Liver (tissue), 9 donors: ENCODE data around the gene KRTAP2-3. TPM values are rescaled to one million over a fixed set of nuclear protein-coding genes. Genes with fewer than 3 reads are reported as not detected.

Experiments used
- DNase-seq: peaks from one replicate; pipeline ENCODE4 v3.0.0-alpha.2; 2017; ENCODE audit warnings: low spot score
- H3K27ac ChIP-seq, 2 donors: one replicate each; pipeline ENCODE4 v1.7.0; 2013; ENCODE audit warnings: inconsistent platforms in 2 of 2, low read length in 2 of 2, control low read depth in 1 of 2, low read depth in 1 of 2, mild to moderate bottlenecking in 1 of 2
- H3K27me3 ChIP-seq, 4 donors: one replicate each; pipeline versions ENCODE4 v1.6.1 to v1.7.0; 2013; ENCODE audit warnings: low read length in 3 of 4, inconsistent platforms in 1 of 4, mild to moderate bottlenecking in 1 of 4, moderate library complexity in 1 of 4; ENCODE audit not compliant: control insufficient read depth in 4 of 4, insufficient read depth in 4 of 4
- H3K36me3 ChIP-seq, 4 donors: one replicate each; pipeline versions ENCODE4 v1.6.1 to v1.7.0; 2013; ENCODE audit warnings: low read length in 3 of 4, mild to moderate bottlenecking in 3 of 4, low read depth in 1 of 4, moderate library complexity in 1 of 4; ENCODE audit not compliant: control insufficient read depth in 4 of 4, insufficient read depth in 3 of 4
- H3K4me1 ChIP-seq, 4 donors: one replicate each; pipeline versions ENCODE4 v1.6.1 to v1.7.0; 2013; ENCODE audit warnings: low read length in 3 of 4, mild to moderate bottlenecking in 3 of 4, moderate library complexity in 1 of 4; ENCODE audit not compliant: control insufficient read depth in 4 of 4, insufficient read depth in 4 of 4
- H3K4me3 ChIP-seq, 3 donors: one replicate each; pipeline versions ENCODE4 v1.6.1 to v1.7.0; 2013; ENCODE audit warnings: low read length in 3 of 3, control low read depth in 1 of 3, low read depth in 1 of 3, mild to moderate bottlenecking in 1 of 3
- H3K9ac ChIP-seq, 2 donors: one replicate each; pipeline ENCODE4 v1.7.0; 2013; ENCODE audit warnings: low read length in 2 of 2, mild to moderate bottlenecking in 2 of 2, moderate library complexity in 2 of 2, control low read depth in 1 of 2, low read depth in 1 of 2
- H3K9me3 ChIP-seq, 4 donors: one replicate each; pipeline versions ENCODE4 v1.6.1 to v1.7.0; 2013; ENCODE audit warnings: low read length in 3 of 4; ENCODE audit not compliant: control insufficient read depth in 4 of 4
- EGR1 ChIP-seq, 2 donors: IDR thresholded peaks; 2 replicates each; pipeline ENCODE4 v1.6.1; 2016 to 2018; ENCODE audit warnings: antibody characterized with exemption in 2 of 2, low read depth in 2 of 2
- FOXA1 ChIP-seq: IDR thresholded peaks from 2 replicates; pipeline ENCODE4 v1.6.1; 2016; ENCODE audit warnings: antibody characterized with exemption
- FOXA2 ChIP-seq: IDR thresholded peaks from 2 replicates; pipeline ENCODE4 v1.6.1; 2016; ENCODE audit warnings: antibody characterized with exemption
- GABPA ChIP-seq, 2 donors: IDR thresholded peaks in 1 of 2; conservative IDR thresholded peaks in 1 of 2; 2 replicates each; pipeline ENCODE4 v1.6.1; 2016; ENCODE audit warnings: antibody characterized with exemption in 2 of 2, mild to moderate bottlenecking in 1 of 2, moderate library complexity in 1 of 2
- HNF4A ChIP-seq, 2 donors: conservative IDR thresholded peaks; 2 replicates each; pipeline ENCODE4 v1.6.1; 2016; ENCODE audit warnings: antibody characterized with exemption in 2 of 2, mild to moderate bottlenecking in 2 of 2
- HNF4G ChIP-seq: IDR thresholded peaks from 2 replicates; pipeline ENCODE4 v1.6.1; 2016; ENCODE audit warnings: antibody characterized with exemption
- JUND ChIP-seq, 2 donors: IDR thresholded peaks; 2 replicates each; pipeline ENCODE4 v1.6.1; 2016; ENCODE audit warnings: antibody characterized with exemption in 2 of 2
- NR2F2 ChIP-seq: IDR thresholded peaks from 2 replicates; pipeline ENCODE4 v1.6.1; 2016; ENCODE audit warnings: antibody characterized with exemption
- RAD21 ChIP-seq, 2 donors: IDR thresholded peaks; 2 replicates each; pipeline ENCODE4 v1.6.1; 2016; ENCODE audit warnings: antibody characterized with exemption in 2 of 2, mild to moderate bottlenecking in 2 of 2
- RXRA ChIP-seq, 2 donors: IDR thresholded peaks; 2 replicates each; pipeline ENCODE4 v1.6.1; 2017 to 2018; ENCODE audit warnings: antibody characterized with exemption in 2 of 2, mild to moderate bottlenecking in 1 of 2
- SP1 ChIP-seq: IDR thresholded peaks from 2 replicates; pipeline ENCODE4 v1.6.1; 2018; ENCODE audit warnings: antibody characterized with exemption, mild to moderate bottlenecking
- TAF1 ChIP-seq: conservative IDR thresholded peaks from 2 replicates; pipeline ENCODE4 v1.6.1; 2016; ENCODE audit warnings: antibody characterized with exemption, mild to moderate bottlenecking
- YY1 ChIP-seq: IDR thresholded peaks from 2 replicates; pipeline ENCODE4 v1.6.1; 2016; ENCODE audit warnings: antibody characterized with exemption, mild to moderate bottlenecking
- WGBS: extraction: QIAGEN DNeasy Blood & Tissue Kit; methylation state at CpG from one replicate; pipeline ENCODE4 v1.1.7; 2013; 5-methylcytosine and 5-hydroxymethylcytosine counted together
- polyA plus RNA-seq, 2 donors: library from polyadenylated mRNA; stranded (reverse) in 1 of 2; unstranded in 1 of 2; fragments of 200-250 nt in 1 of 2; fragments of >200 nt in 1 of 2; fragmentation: Nextera tagmentation in 1 of 2; extraction: Ambion mirVana in 1 of 2; gene quantifications; one replicate each; pipeline versions ENCODE4 v1.2.1 to v1.2.3, GENCODE V29; 2013 to 2015
- total RNA-seq, 2 donors: library from RNA; depleted of rRNA; stranded (reverse); fragments of >200 nt; gene quantifications; one replicate each; pipeline ENCODE4 v1.2.3, GENCODE V29; 2014
- TF ChIP-seq, protein P1 (sequence below): IDR thresholded peaks from 2 replicates; pipeline ENCODE4 v1.6.1; 2016; ENCODE audit warnings: antibody characterized with exemption
- TF ChIP-seq, protein P2 (sequence below): fragments of 150-350 bp; IDR thresholded peaks from 2 replicates; pipeline ENCODE4 v1.5.1; 2017; ENCODE audit warnings: improper control_type of control experiment, low read depth, low read length; ENCODE audit not compliant: missing input control
- TF ChIP-seq, protein P3 (sequence below): IDR thresholded peaks from 2 replicates; pipeline ENCODE4 v1.6.1; 2016; ENCODE audit warnings: antibody characterized with exemption
- TF ChIP-seq, protein P4 (sequence below): IDR thresholded peaks from 2 replicates; pipeline ENCODE4 v1.6.1; 2016; ENCODE audit warnings: antibody characterized with exemption
- TF ChIP-seq, protein P5 (sequence below): IDR thresholded peaks from 2 replicates; pipeline ENCODE4 v1.6.1; 2016; ENCODE audit warnings: antibody characterized with exemption, mild to moderate bottlenecking
- donor health status: healthy.
- donor health status: healthy.
- donor health status: healthy.
- donor health status: healthy.
- donor health status: healthy.

Gene KRTAP2-3
- total and polyA plus RNA-seq, 4 donors = not detected

DNA sequence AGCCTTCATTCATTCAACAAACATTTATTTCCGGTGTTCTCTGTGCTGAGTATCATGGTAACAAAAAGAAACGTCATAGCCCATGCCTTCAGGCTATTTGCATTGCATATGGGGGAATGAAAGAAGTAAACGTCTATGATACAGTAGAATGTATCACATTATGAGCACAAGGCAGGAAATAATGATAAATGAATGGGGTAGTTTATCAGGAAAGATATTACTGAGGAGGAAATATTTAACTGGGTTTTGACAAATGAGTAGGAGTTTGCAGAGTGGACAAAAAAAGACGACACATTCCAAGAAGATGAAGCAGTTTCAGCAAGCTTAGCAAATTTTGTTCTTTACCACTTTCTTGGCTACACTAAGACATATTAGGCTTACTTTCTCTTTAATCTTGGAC lies 22.7 kb upstream of the KRTAP2-3 start:
- no peak for DNase-seq
- peaks cover 0 to 4% (median under 1%) of the 10 kb centered on the region in 4 donors for H3K27me3 ChIP-seq
- TF ChIP-seq HNF4G (no peak), NR2F2 (no peak), FOXA2 (no peak), RAD21 (IDR thresholded peaks at IDR 0.05) (no peak), RXRA (IDR thresholded peaks at IDR 0.05) (no peak), SP1 (no peak), TAF1 (no peak), FOXA1 (no peak), EGR1 (IDR thresholded peaks at IDR 0.05; ENCODE audit: low read depth in 2 of 2) (no peak), JUND (IDR thresholded peaks at IDR 0.05) (no peak), HNF4A (conservative IDR thresholded peaks at IDR 0.05) (no peak), YY1 (no peak), GABPA (IDR thresholded peaks at IDR 0.05 in 1 of 2, conservative IDR thresholded peaks at IDR 0.05 in 1 of 2) (no peak)
- TF ChIP-seq, protein P1, sequence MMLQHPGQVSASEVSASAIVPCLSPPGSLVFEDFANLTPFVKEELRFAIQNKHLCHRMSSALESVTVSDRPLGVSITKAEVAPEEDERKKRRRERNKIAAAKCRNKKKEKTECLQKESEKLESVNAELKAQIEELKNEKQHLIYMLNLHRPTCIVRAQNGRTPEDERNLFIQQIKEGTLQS = no peak
- TF ChIP-seq, protein P2, sequence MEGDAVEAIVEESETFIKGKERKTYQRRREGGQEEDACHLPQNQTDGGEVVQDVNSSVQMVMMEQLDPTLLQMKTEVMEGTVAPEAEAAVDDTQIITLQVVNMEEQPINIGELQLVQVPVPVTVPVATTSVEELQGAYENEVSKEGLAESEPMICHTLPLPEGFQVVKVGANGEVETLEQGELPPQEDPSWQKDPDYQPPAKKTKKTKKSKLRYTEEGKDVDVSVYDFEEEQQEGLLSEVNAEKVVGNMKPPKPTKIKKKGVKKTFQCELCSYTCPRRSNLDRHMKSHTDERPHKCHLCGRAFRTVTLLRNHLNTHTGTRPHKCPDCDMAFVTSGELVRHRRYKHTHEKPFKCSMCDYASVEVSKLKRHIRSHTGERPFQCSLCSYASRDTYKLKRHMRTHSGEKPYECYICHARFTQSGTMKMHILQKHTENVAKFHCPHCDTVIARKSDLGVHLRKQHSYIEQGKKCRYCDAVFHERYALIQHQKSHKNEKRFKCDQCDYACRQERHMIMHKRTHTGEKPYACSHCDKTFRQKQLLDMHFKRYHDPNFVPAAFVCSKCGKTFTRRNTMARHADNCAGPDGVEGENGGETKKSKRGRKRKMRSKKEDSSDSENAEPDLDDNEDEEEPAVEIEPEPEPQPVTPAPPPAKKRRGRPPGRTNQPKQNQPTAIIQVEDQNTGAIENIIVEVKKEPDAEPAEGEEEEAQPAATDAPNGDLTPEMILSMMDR = no peak
- TF ChIP-seq, protein P3, sequence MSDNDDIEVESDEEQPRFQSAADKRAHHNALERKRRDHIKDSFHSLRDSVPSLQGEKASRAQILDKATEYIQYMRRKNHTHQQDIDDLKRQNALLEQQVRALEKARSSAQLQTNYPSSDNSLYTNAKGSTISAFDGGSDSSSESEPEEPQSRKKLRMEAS = no peak
- TF ChIP-seq, protein P4, sequence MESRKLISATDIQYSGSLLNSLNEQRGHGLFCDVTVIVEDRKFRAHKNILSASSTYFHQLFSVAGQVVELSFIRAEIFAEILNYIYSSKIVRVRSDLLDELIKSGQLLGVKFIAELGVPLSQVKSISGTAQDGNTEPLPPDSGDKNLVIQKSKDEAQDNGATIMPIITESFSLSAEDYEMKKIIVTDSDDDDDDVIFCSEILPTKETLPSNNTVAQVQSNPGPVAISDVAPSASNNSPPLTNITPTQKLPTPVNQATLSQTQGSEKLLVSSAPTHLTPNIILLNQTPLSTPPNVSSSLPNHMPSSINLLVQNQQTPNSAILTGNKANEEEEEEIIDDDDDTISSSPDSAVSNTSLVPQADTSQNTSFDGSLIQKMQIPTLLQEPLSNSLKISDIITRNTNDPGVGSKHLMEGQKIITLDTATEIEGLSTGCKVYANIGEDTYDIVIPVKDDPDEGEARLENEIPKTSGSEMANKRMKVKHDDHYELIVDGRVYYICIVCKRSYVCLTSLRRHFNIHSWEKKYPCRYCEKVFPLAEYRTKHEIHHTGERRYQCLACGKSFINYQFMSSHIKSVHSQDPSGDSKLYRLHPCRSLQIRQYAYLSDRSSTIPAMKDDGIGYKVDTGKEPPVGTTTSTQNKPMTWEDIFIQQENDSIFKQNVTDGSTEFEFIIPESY = no peak
- no peak overlapping the region for H3K27ac ChIP-seq
- H3K4me1 ChIP-seq = no peaks in the 10 kb centered on the region
- 45% methylated on average over 4 of the region's 4 CpGs for WGBS
- H3K9me3 ChIP-seq = no peaks in the 10 kb centered on the region
- no peak overlapping the region for H3K9ac ChIP-seq
- no peaks in the 10 kb centered on the region for H3K36me3 ChIP-seq
- H3K4me3 ChIP-seq = no peak overlapping the region

DNA sequence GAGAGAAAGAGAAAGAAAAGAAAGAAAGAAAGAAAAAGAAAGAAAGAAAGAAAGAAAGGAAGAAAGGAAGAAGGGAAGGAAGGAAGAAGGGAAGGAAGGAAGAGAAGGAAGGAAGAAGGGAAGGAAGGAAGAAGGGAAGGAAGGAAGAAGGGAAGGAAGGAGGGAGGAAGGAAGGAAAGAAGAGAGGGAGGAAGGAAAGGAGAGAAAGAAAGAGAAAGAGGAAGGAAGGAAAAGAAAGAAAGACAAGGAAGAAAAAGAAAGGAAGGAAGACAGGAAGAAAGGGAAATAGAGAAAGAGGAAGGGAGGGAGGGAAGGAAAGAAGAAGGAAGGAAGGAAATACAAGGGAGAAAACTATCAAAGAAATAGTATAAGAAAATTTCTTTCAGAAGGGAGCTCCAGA lies 16.9 kb upstream of the KRTAP2-3 start:
- peaks cover 0 to 2% (median 0%) of the 10 kb centered on the region in 4 donors for H3K9me3 ChIP-seq
- no peaks in the 10 kb centered on the region for H3K4me1 ChIP-seq
- no peak overlapping the region for H3K9ac ChIP-seq
- no peaks in the 10 kb centered on the region for H3K36me3 ChIP-seq
- H3K27ac ChIP-seq = no peak overlapping the region
- H3K27me3 ChIP-seq = peaks cover 0 to 4% (median under 1%) of the 10 kb centered on the region in 4 donors
- no peak for DNase-seq
- no peak overlapping the region for H3K4me3 ChIP-seq
- TF ChIP-seq, protein P4 = no peak
- no peak for TF ChIP-seq SP1
- TF ChIP-seq RXRA (IDR thresholded peaks at IDR 0.05) = no peak
- TF ChIP-seq HNF4G = no peak
- TF ChIP-seq, protein P5, sequence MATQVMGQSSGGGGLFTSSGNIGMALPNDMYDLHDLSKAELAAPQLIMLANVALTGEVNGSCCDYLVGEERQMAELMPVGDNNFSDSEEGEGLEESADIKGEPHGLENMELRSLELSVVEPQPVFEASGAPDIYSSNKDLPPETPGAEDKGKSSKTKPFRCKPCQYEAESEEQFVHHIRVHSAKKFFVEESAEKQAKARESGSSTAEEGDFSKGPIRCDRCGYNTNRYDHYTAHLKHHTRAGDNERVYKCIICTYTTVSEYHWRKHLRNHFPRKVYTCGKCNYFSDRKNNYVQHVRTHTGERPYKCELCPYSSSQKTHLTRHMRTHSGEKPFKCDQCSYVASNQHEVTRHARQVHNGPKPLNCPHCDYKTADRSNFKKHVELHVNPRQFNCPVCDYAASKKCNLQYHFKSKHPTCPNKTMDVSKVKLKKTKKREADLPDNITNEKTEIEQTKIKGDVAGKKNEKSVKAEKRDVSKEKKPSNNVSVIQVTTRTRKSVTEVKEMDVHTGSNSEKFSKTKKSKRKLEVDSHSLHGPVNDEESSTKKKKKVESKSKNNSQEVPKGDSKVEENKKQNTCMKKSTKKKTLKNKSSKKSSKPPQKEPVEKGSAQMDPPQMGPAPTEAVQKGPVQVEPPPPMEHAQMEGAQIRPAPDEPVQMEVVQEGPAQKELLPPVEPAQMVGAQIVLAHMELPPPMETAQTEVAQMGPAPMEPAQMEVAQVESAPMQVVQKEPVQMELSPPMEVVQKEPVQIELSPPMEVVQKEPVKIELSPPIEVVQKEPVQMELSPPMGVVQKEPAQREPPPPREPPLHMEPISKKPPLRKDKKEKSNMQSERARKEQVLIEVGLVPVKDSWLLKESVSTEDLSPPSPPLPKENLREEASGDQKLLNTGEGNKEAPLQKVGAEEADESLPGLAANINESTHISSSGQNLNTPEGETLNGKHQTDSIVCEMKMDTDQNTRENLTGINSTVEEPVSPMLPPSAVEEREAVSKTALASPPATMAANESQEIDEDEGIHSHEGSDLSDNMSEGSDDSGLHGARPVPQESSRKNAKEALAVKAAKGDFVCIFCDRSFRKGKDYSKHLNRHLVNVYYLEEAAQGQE = no peak
- no peak for TF ChIP-seq FOXA2
- TF ChIP-seq, protein P3 = no peak
- TF ChIP-seq, protein P1 = no peak
- TF ChIP-seq GABPA (IDR thresholded peaks at IDR 0.05 in 1 of 2, conservative IDR thresholded peaks at IDR 0.05 in 1 of 2) = no peak
- no peak for TF ChIP-seq NR2F2
- TF ChIP-seq, protein P2 = no peak
- TF ChIP-seq EGR1 (IDR thresholded peaks at IDR 0.05; ENCODE audit: low read depth in 2 of 2) = no peak
- no peak for TF ChIP-seq JUND (IDR thresholded peaks at IDR 0.05)
- TF ChIP-seq FOXA1 = no peak
- no peak for TF ChIP-seq HNF4A (conservative IDR thresholded peaks at IDR 0.05)
- TF ChIP-seq TAF1 = no peak
- no peak for TF ChIP-seq YY1
